Smooth muscle cell (in vitro differentiated cells): ENCODE data around the gene SH3TC1. TPM values are rescaled to one million over a fixed set of nuclear protein-coding genes. Genes with fewer than 3 reads are reported as not detected.

Experiments
- DNase-seq: peaks from one replicate; lab custom pipeline; 2025; ENCODE audit not compliant: unreplicated experiment; lab: John Stamatoyannopoulos, UW
- H2AFZ ChIP-seq: fragments of 200-600 bp; sonication (generic); 2 replicates; pipeline ENCODE4 v1.6.0; 2016; ENCODE audit warnings: antibody characterized with exemption, low read depth, mild to moderate bottlenecking
- H3F3A ChIP-seq: fragments of 200-600 bp; sonication (generic); 2 replicates; pipeline ENCODE4 v1.6.0; 2017; ENCODE audit warnings: antibody characterized with exemption, low read depth
- H3K27ac ChIP-seq: fragments of 200-600 bp; sonication (generic); 2 replicates; pipeline ENCODE4 v1.5.1; 2016; ENCODE audit warnings: low read depth, mild to moderate bottlenecking
- H3K27me3 ChIP-seq: fragments of 200-600 bp; sonication (generic); 2 replicates; pipeline ENCODE4 v1.6.1; 2016; ENCODE audit warnings: low read depth, mild to moderate bottlenecking
- H3K36me3 ChIP-seq: fragments of 200-600 bp; sonication (generic); 2 replicates; pipeline ENCODE4 v1.5.1; 2016; ENCODE audit warnings: low read depth
- H3K4me1 ChIP-seq: fragments of 200-600 bp; sonication (generic); 2 replicates; pipeline ENCODE4 v1.5.1; 2016; ENCODE audit warnings: low read depth
- H3K4me2 ChIP-seq: fragments of 200-600 bp; sonication (generic); 2 replicates; pipeline ENCODE4 v1.6.0; 2016; ENCODE audit warnings: mild to moderate bottlenecking
- H3K4me3 ChIP-seq: fragments of 200-600 bp; sonication (generic); 2 replicates; pipeline ENCODE4 v1.5.1; 2016; ENCODE audit warnings: mild to moderate bottlenecking
- H3K79me2 ChIP-seq: fragments of 200-600 bp; sonication (generic); 2 replicates; pipeline ENCODE4 v1.6.0; 2016; ENCODE audit warnings: low read depth, mild to moderate bottlenecking
- H3K9ac ChIP-seq: fragments of 200-600 bp; sonication (generic); 2 replicates; pipeline ENCODE4 v1.6.0; 2016; ENCODE audit warnings: low read depth
- H3K9me3 ChIP-seq: fragments of 200-600 bp; sonication (generic); replicated peaks from 2 replicates; pipeline ENCODE4 v1.5.1; 2016; ENCODE audit warnings: low read depth
- H4K20me1 ChIP-seq: fragments of 200-600 bp; sonication (generic); 2 replicates; pipeline ENCODE4 v1.6.0; 2016; ENCODE audit warnings: low read depth
- WGBS: methylation state at CpG from one replicate; pipeline ENCODE4 v1.1.7; 2016; ENCODE audit warnings: low lambda C conversion rate; 5-methylcytosine and 5-hydroxymethylcytosine counted together
- polyA plus RNA-seq: library from polyadenylated mRNA; unstranded; fragments of >200 nt; fragmentation: Nextera tagmentation; extraction: Ambion mirVana; gene quantifications from 2 replicates; pipeline ENCODE4 v1.2.1, GENCODE V29; 2016
- total RNA-seq: library from RNA; depleted of rRNA; stranded (reverse); fragments of >200 nt; gene quantifications from 2 replicates; pipeline ENCODE4 v1.2.3, GENCODE V29; 2014
- TF ChIP-seq, protein P1 (sequence below): fragments of 200-600 bp; sonication (generic); IDR thresholded peaks from 2 replicates; pipeline ENCODE4 v1.5.1; 2017; ENCODE audit warnings: borderline replicate concordance, mild to moderate bottlenecking, antibody characterized with exemption; ENCODE audit not compliant: insufficient read depth, poor library complexity, severe bottlenecking

Gene SH3TC1
- total and polyA plus RNA-seq, 2 experiments from 2014 or later = 7.8 to 17.7 TPM

DNA sequence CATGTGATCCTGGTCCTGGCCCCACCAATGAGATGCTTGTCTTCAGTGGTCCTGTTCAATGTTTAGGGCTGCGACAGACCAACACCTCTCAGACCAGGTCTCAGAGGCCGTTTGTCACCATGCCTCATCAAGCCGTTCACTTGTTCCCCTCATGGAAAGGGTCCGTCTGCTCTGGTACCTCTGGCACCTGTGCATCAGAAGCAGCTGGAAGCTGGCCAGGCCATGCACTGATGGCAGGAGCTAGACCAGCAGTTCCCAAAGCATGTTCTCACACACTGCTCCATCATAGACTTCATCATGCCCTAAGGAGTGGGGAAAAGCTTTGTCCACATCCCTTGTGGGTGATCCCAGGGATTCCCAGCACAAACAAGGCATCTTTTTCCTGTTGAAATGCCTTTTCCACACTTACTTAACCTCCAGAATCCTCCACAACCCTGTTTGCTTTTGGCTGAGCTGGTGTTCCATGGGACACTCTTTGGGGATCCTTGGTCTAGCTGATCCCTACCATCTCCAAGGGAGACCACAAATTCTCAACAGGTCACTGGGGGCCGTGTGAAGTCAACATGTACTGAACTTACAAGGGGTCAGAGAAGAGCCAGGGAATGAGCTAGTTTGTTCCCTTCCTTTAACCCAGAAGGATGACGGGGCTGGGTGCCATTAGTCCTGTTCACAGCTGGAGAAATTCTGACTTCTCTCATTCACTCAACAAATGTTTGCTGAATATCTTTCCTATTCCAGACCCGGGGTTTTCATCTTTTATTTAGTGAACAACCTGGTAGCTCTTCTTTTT lies 21.8 kb downstream of the SH3TC1 start:
- Histone ChIP-seq H3K27me3 (no peaks in the 10 kb centered on the region), H3K4me3 (no peak overlapping the region), H4K20me1 (no peaks in the 10 kb centered on the region), H3K36me3 (no peaks in the 10 kb centered on the region), H3K9me3 (no peaks in the 10 kb centered on the region), H3K79me2 (no peaks in the 10 kb centered on the region), H3K9ac (no peak overlapping the region), H3F3A (no peaks in the 10 kb centered on the region), H2AFZ (no peak overlapping the region), H3K27ac (no peak overlapping the region), H3K4me1 (peaks cover 5% of the 10 kb centered on the region), H3K4me2 (no peak overlapping the region)
- TF ChIP-seq, protein P1, sequence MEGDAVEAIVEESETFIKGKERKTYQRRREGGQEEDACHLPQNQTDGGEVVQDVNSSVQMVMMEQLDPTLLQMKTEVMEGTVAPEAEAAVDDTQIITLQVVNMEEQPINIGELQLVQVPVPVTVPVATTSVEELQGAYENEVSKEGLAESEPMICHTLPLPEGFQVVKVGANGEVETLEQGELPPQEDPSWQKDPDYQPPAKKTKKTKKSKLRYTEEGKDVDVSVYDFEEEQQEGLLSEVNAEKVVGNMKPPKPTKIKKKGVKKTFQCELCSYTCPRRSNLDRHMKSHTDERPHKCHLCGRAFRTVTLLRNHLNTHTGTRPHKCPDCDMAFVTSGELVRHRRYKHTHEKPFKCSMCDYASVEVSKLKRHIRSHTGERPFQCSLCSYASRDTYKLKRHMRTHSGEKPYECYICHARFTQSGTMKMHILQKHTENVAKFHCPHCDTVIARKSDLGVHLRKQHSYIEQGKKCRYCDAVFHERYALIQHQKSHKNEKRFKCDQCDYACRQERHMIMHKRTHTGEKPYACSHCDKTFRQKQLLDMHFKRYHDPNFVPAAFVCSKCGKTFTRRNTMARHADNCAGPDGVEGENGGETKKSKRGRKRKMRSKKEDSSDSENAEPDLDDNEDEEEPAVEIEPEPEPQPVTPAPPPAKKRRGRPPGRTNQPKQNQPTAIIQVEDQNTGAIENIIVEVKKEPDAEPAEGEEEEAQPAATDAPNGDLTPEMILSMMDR = no peak
- DNase-seq = no peak
- WGBS = 93% methylated on average over 7 of the region's 7 CpGs

DNA sequence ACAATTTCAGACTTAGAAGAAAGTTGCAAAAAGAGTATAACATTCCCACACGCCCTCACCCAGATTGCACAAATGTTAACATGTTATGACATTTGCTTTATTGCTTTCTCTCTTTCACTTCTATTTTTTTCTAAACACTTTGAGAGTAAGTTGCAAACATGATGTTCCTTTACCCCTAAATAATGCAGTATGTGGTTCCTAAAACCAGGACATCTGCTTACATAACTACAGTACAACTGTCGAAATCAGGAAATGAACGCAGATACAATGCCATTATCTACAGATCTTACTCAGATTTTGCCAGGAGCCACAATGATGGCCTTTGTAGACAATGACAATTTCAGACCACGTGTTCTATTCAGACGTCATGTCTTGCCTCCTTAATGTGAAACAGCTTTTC lies 22.4 kb downstream of the SH3TC1 start:
- Histone ChIP-seq H3F3A (no peaks in the 10 kb centered on the region), H3K4me1 (peaks cover 11% of the 10 kb centered on the region), H3K36me3 (no peaks in the 10 kb centered on the region), H3K79me2 (no peaks in the 10 kb centered on the region), H3K4me2 (no peak overlapping the region), H3K27ac (no peak overlapping the region), H3K4me3 (no peak overlapping the region), H3K9me3 (no peaks in the 10 kb centered on the region), H2AFZ (no peak overlapping the region), H3K9ac (no peak overlapping the region), H4K20me1 (no peaks in the 10 kb centered on the region), H3K27me3 (no peaks in the 10 kb centered on the region)
- no peak for DNase-seq
- TF ChIP-seq, protein P1 = no peak
- 73% methylated on average over 5 of the region's 5 CpGs for WGBS

DNA sequence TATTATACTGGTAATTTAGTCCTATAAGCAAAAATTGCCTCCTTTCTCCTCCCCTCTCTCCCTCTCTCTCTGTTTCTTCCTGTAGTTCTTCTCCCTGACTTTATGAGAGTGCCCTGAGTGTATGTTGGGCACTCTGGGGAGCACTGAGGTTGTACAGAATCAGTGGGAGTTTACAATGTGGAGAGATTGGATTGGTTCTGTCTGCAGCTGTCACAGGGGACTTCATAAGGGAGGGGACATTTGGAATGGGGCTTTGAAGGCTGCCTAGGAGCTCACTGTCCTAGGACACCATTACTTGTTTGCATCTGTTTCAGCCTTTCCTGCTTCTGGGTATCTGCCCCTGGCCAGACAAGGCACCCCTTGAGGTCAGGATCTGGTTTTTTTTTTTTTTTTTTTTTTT lies 22.9 kb downstream of the SH3TC1 start:
- Histone ChIP-seq H3K36me3 (no peaks in the 10 kb centered on the region), H3K4me1 (peaks cover 12% of the 10 kb centered on the region), H4K20me1 (no peaks in the 10 kb centered on the region), H3K4me2 (no peak overlapping the region), H3K4me3 (no peak overlapping the region), H3K9me3 (no peaks in the 10 kb centered on the region), H3K27me3 (no peaks in the 10 kb centered on the region), H3K27ac (no peak overlapping the region), H3K9ac (no peak overlapping the region), H3F3A (no peaks in the 10 kb centered on the region), H3K79me2 (no peaks in the 10 kb centered on the region), H2AFZ (no peak overlapping the region)
- no peak for DNase-seq
- TF ChIP-seq, protein P1 = no peak
